Measurements from ENCODE around the gene TMEM212. TPM values are rescaled to one million over a fixed set of nuclear protein-coding genes. Genes with fewer than 3 reads are reported as not detected.

Gene TMEM212
- total and polyA plus RNA-seq, 11 donors, result not detected

GRCh38 chr3:171840811-171841619, 2.1 kb upstream of the TMEM212 start:
- no peak for ATAC-seq
- 67 to 72% (median 71%) methylated on average over 6 of the region's 6 CpGs for WGBS, 4 donors
- intact Hi-C loops (cut with DNase I), result loop anchor here in 2 of 10 donors (5.0 to 10.0 kb wide), 2 partner anchors 194 to 196 kb away; partner anchors contain the start of gene FNDC3B (in 2 of the 2)
- Histone ChIP-seq H3K27ac (no peak overlapping the region), H3K27me3 (no peaks in the 10 kb centered on the region), H3K9me3 (no peaks in the 10 kb centered on the region), H3K4me1 (peaks cover 0 to 53% (median 34%) of the 10 kb centered on the region in 12 donors), H3K36me3 (no peaks in the 10 kb centered on the region), H3K4me3 (no peak overlapping the region)
- no peak for DNase-seq
- TF ChIP-seq POLR2A (IDR thresholded peaks at IDR 0.05) (no peak), CTCF (IDR thresholded peaks at IDR 0.05) (no peak)

DNA sequence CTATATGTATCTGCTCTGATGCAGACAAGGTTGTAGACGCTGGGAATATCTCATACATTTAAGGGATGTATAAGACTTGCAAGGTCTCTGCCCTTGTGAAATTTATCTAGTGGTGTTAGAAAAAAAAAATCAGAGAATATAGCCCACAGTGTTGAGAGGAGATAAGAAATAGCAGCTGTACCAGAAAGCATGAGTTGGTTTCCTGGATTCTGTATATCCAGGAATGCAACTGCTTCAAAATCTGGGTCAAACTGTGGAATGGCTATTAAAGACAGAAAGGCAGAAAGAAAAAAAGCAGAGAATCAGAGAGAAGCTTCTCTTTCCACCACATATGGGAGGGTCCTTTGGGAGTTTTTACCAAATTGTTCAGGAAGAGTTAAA, 1.5 kb upstream of the TMEM212 start:
- peaks cover 0 to 52% (median 33%) of the 10 kb centered on the region in 12 donors for H3K4me1 ChIP-seq

GRCh38 chr3:171844873-171845272, 1.7 kb downstream of the TMEM212 start:
- ATAC-seq, result no peak
- intact Hi-C loops (cut with DNase I), result loop anchor here in 2 of 10 donors (5.0 to 10.0 kb wide), 2 partner anchors 190 to 192 kb away; partner anchors contain the start of gene FNDC3B (in 2 of the 2)

More for the DNA sequence above, 1.5 kb upstream of the TMEM212 start:
- DNase-seq, result no peak
- 70 to 79% (median 77%) methylated on average over 1 of the region's 1 CpG for WGBS, 4 donors
- Histone ChIP-seq H3K36me3 (no peaks in the 10 kb centered on the region), H3K4me3 (no peak overlapping the region), H3K27ac (no peak overlapping the region), H3K27me3 (no peaks in the 10 kb centered on the region), H3K9me3 (no peaks in the 10 kb centered on the region)
- no peak for ATAC-seq
- intact Hi-C loops (cut with DNase I), result loop anchor here in 2 of 10 donors (5.0 to 10.0 kb wide), 2 partner anchors 193 to 196 kb away; partner anchors contain the start of gene FNDC3B (in 2 of the 2)
- TF ChIP-seq CTCF (IDR thresholded peaks at IDR 0.05) (no peak), POLR2A (IDR thresholded peaks at IDR 0.05) (no peak)

More at GRCh38 chr3:171844873-171845272, 1.7 kb downstream of the TMEM212 start:
- H3K4me3 ChIP-seq, result no peak overlapping the region
- no peaks in the 10 kb centered on the region for H3K36me3 ChIP-seq
- peaks cover 0 to 40% (median 13%) of the 10 kb centered on the region in 12 donors for H3K4me1 ChIP-seq
- H3K27me3 ChIP-seq, result no peaks in the 10 kb centered on the region
- 89 to 96% (median 94%) methylated on average over 2 of the region's 2 CpGs for WGBS, 4 donors
- H3K9me3 ChIP-seq, result no peaks in the 10 kb centered on the region
- no peak overlapping the region for H3K27ac ChIP-seq
- no peak for DNase-seq
- TF ChIP-seq CTCF (IDR thresholded peaks at IDR 0.05), result no peak
- TF ChIP-seq POLR2A (IDR thresholded peaks at IDR 0.05), result no peak

All from heart left ventricle (tissue), 16 donors.